ENCODE measurements around the gene ACOXL. TPM values are rescaled to one million over a fixed set of nuclear protein-coding genes. Genes with fewer than 3 reads are reported as not detected.

Gene ACOXL
- total RNA-seq, 5 donors from 2014 or later (not counting 1 experiment from before 2014, with no cell fraction given), result 0.10 TPM; not detected in 4

- Mint-ChIP-seq H3K4me1 (peaks cover 11 to 39% (median 12%) of the 10 kb centered on the region in 3 donors), H3K36me3 (peaks cover 47% of the 10 kb centered on the region), H3K27ac (no peak overlapping the region), H3K9me3 (no peaks in the 10 kb centered on the region), H3K27me3 (no peaks in the 10 kb centered on the region), H3K4me3 (no peak overlapping the region)
- H3K4me3 ChIP-seq (ENCODE audit: control insufficient read depth in 1 of 2, extremely low read depth in 1 of 2, low read length in 1 of 2), result no peak overlapping the region
- no peak overlapping the region for H3K27ac ChIP-seq (ENCODE audit: low read length)
- no peaks in the 10 kb centered on the region for H3K27me3 ChIP-seq (replicated peaks in 1 of 2; ENCODE audit: control insufficient read depth in 2 of 2, extremely low read depth in 1 of 2, insufficient read depth in 2 of 2, low read length in 1 of 2)
- CTCF ChIA-PET, result no interaction called here
- no peak for ATAC-seq (replicated peaks in 1 of 4)
- no CpG with 5 or more reads among the region's 7 CpGs for WGBS (ENCODE audit: insufficient coverage)
- H3K9me3 ChIP-seq, result no peaks in the 10 kb centered on the region
- DNase-seq, result no peak
- H3K4me1 ChIP-seq (ENCODE audit: control insufficient read depth in 1 of 2, extremely low read depth in 1 of 2, insufficient read depth in 2 of 2, low read length in 2 of 2), result peaks cover 0 to 8% of the 10 kb centered on the region in 2 experiments
- peaks cover 6 to 22% of the 10 kb centered on the region in 2 donors for H3K36me3 ChIP-seq (ENCODE audit: control insufficient read depth in 2 of 2, extremely low read depth in 1 of 2, insufficient read depth in 1 of 2, low read length in 1 of 2)
- POLR2A ChIA-PET, result interaction anchor here in 1 of 2 donors (0.7 kb wide), 1 partner anchor 20 kb away, joined by 3 read pairs; no protein-coding TSS in a partner anchor
Observed at GRCh38 chr2:111149882-111150455, 417.6 kb downstream of the ACOXL start.

- Mint-ChIP-seq H3K4me1 (peaks cover 30 to 48% (median 36%) of the 10 kb centered on the region in 3 donors), H3K4me3 (peak overlapping the region in 1 of 3 donors; percentile 2), H3K27me3 (no peaks in the 10 kb centered on the region), H3K36me3 (peaks cover 39% of the 10 kb centered on the region), H3K27ac (no peak overlapping the region), H3K9me3 (no peaks in the 10 kb centered on the region)
- Histone ChIP-seq H3K4me1 (ENCODE audit: control insufficient read depth in 1 of 2, extremely low read depth in 1 of 2, insufficient read depth in 2 of 2, low read length in 2 of 2) (peaks cover 17 to 41% of the 10 kb centered on the region in 2 experiments), H3K9me3 (no peaks in the 10 kb centered on the region), H3K36me3 (ENCODE audit: control insufficient read depth in 2 of 2, extremely low read depth in 1 of 2, insufficient read depth in 1 of 2, low read length in 1 of 2) (peaks cover 6 to 26% of the 10 kb centered on the region in 2 donors), H3K27me3 (replicated peaks in 1 of 2; ENCODE audit: control insufficient read depth in 2 of 2, extremely low read depth in 1 of 2, insufficient read depth in 2 of 2, low read length in 1 of 2) (no peaks in the 10 kb centered on the region), H3K4me3 (ENCODE audit: control insufficient read depth in 1 of 2, extremely low read depth in 1 of 2, low read length in 1 of 2) (no peak overlapping the region), H3K27ac (ENCODE audit: low read length) (no peak overlapping the region)
- DNase-seq, result no peak
- WGBS (ENCODE audit: insufficient coverage), result 89% methylated on average over 4 of the region's 6 CpGs
- ATAC-seq (replicated peaks in 1 of 4), result no peak
- ChIA-PET CTCF (no interaction called here), POLR2A (no interaction called here)
Observed at GRCh38 chr2:111154758-111155157, 422.4 kb downstream of the ACOXL start.

- H3K4me1 Mint-ChIP-seq, result peaks cover 38 to 52% (median 41%) of the 10 kb centered on the region in 3 donors
- POLR2A ChIA-PET, result no interaction called here
- H3K36me3 Mint-ChIP-seq, result peaks cover 38% of the 10 kb centered on the region
- H3K4me1 ChIP-seq (ENCODE audit: control insufficient read depth in 1 of 2, extremely low read depth in 1 of 2, insufficient read depth in 2 of 2, low read length in 2 of 2), result peaks cover 17 to 42% of the 10 kb centered on the region in 2 experiments
- no CpG with 5 or more reads among the region's 1 CpG for WGBS (ENCODE audit: insufficient coverage)
- DNase-seq, result no peak
- H3K27ac ChIP-seq (ENCODE audit: low read length), result no peak overlapping the region
- no peaks in the 10 kb centered on the region for H3K27me3 ChIP-seq (replicated peaks in 1 of 2; ENCODE audit: control insufficient read depth in 2 of 2, extremely low read depth in 1 of 2, insufficient read depth in 2 of 2, low read length in 1 of 2)
- H3K4me3 Mint-ChIP-seq, result no peak overlapping the region
- peaks cover 6 to 27% of the 10 kb centered on the region in 2 donors for H3K36me3 ChIP-seq (ENCODE audit: control insufficient read depth in 2 of 2, extremely low read depth in 1 of 2, insufficient read depth in 1 of 2, low read length in 1 of 2)
- H3K27ac Mint-ChIP-seq, result no peak overlapping the region
- no peak overlapping the region for H3K4me3 ChIP-seq (ENCODE audit: control insufficient read depth in 1 of 2, extremely low read depth in 1 of 2, low read length in 1 of 2)
- CTCF ChIA-PET, result no interaction called here
- no peak for ATAC-seq (replicated peaks in 1 of 4)
- no peaks in the 10 kb centered on the region for H3K9me3 ChIP-seq
- no peaks in the 10 kb centered on the region for H3K27me3 Mint-ChIP-seq
- no peaks in the 10 kb centered on the region for H3K9me3 Mint-ChIP-seq
Observed at GRCh38 chr2:111155610-111156009, 423.2 kb downstream of the ACOXL start.

- Histone ChIP-seq H3K4me3 (ENCODE audit: control insufficient read depth in 1 of 2, extremely low read depth in 1 of 2, low read length in 1 of 2) (no peak overlapping the region), H3K27me3 (replicated peaks in 1 of 2; ENCODE audit: control insufficient read depth in 2 of 2, extremely low read depth in 1 of 2, insufficient read depth in 2 of 2, low read length in 1 of 2) (no peaks in the 10 kb centered on the region), H3K9me3 (no peaks in the 10 kb centered on the region), H3K36me3 (ENCODE audit: control insufficient read depth in 2 of 2, extremely low read depth in 1 of 2, insufficient read depth in 1 of 2, low read length in 1 of 2) (peaks cover 6 to 26% of the 10 kb centered on the region in 2 donors), H3K4me1 (ENCODE audit: control insufficient read depth in 1 of 2, extremely low read depth in 1 of 2, insufficient read depth in 2 of 2, low read length in 2 of 2) (peaks cover 17 to 44% of the 10 kb centered on the region in 2 experiments), H3K27ac (ENCODE audit: low read length) (no peak overlapping the region)
- Mint-ChIP-seq H3K27ac (peak overlapping the region in 1 of 2 donors; percentile 79), H3K36me3 (peaks cover 37% of the 10 kb centered on the region), H3K9me3 (no peaks in the 10 kb centered on the region), H3K4me3 (peak overlapping the region in 1 of 3 donors; percentile 46), H3K27me3 (no peaks in the 10 kb centered on the region), H3K4me1 (peaks cover 41 to 52% (median 42%) of the 10 kb centered on the region in 3 donors)
- DNase-seq (no peak), ATAC-seq (replicated peaks in 1 of 4) (no peak)
- ChIA-PET CTCF (interaction anchor here in 1 of 2 donors (0.9 kb wide), 1 partner anchor 36 kb away, joined by 3 read pairs; the partner anchor contains the start of gene BCL2L11), POLR2A (no interaction called here)
- WGBS (ENCODE audit: insufficient coverage), result 88% methylated on average over 3 of the region's 8 CpGs
Observed at GRCh38 chr2:111156529-111156928, 424.2 kb downstream of the ACOXL start.

- ChIA-PET CTCF (interaction anchor here in 1 of 2 donors (0.9 kb wide), 1 partner anchor 37 kb away, joined by 3 read pairs; the partner anchor contains the start of gene BCL2L11), POLR2A (no interaction called here)
- WGBS (ENCODE audit: insufficient coverage), result no CpG with 5 or more reads among the region's 5 CpGs
- ATAC-seq (replicated peaks in 1 of 4) (peak in 3 of 4 experiments; percentile 26 to 82 (median 45)), DNase-seq (peak in 8 of 35 experiments; percentile 11 to 57 (median 22))
- peak overlapping the region in 1 of 2 donors; percentile 41 for H3K4me3 ChIP-seq (ENCODE audit: control insufficient read depth in 1 of 2, extremely low read depth in 1 of 2, low read length in 1 of 2)
- H3K9me3 ChIP-seq, result no peaks in the 10 kb centered on the region
- H3K4me3 Mint-ChIP-seq, result peak overlapping the region in 1 of 3 donors; percentile 46
- no peaks in the 10 kb centered on the region for H3K27me3 ChIP-seq (replicated peaks in 1 of 2; ENCODE audit: control insufficient read depth in 2 of 2, extremely low read depth in 1 of 2, insufficient read depth in 2 of 2, low read length in 1 of 2)
- no peak overlapping the region for H3K27ac ChIP-seq (ENCODE audit: low read length)
- H3K4me1 Mint-ChIP-seq, result peaks cover 46 to 52% (median 47%) of the 10 kb centered on the region in 3 donors
- H3K36me3 Mint-ChIP-seq, result peaks cover 34% of the 10 kb centered on the region
- H3K4me1 ChIP-seq (ENCODE audit: control insufficient read depth in 1 of 2, extremely low read depth in 1 of 2, insufficient read depth in 2 of 2, low read length in 2 of 2), result peaks cover 20 to 46% of the 10 kb centered on the region in 2 experiments
- no peaks in the 10 kb centered on the region for H3K9me3 Mint-ChIP-seq
- H3K27ac Mint-ChIP-seq, result peak overlapping the region in 1 of 2 donors; percentile 79
- H3K36me3 ChIP-seq (ENCODE audit: control insufficient read depth in 2 of 2, extremely low read depth in 1 of 2, insufficient read depth in 1 of 2, low read length in 1 of 2), result peaks cover 6 to 19% of the 10 kb centered on the region in 2 donors
- no peaks in the 10 kb centered on the region for H3K27me3 Mint-ChIP-seq
Observed at GRCh38 chr2:111157071-111157661, 424.8 kb downstream of the ACOXL start.

GRCh38 chr2:111157798-111158197 lies 425.4 kb downstream of the ACOXL start:
- peak in 5 of 35 experiments; percentile 7 to 47 (median 22) for DNase-seq
- Mint-ChIP-seq H3K27ac (no peak overlapping the region), H3K27me3 (no peaks in the 10 kb centered on the region), H3K36me3 (peaks cover 35% of the 10 kb centered on the region), H3K9me3 (no peaks in the 10 kb centered on the region), H3K4me3 (peak overlapping the region in 1 of 3 donors; percentile 46), H3K4me1 (peaks cover 52 to 57% (median 54%) of the 10 kb centered on the region in 3 donors)
- POLR2A ChIA-PET, result no interaction called here
- Histone ChIP-seq H3K27ac (ENCODE audit: low read length) (no peak overlapping the region), H3K4me3 (ENCODE audit: control insufficient read depth in 1 of 2, extremely low read depth in 1 of 2, low read length in 1 of 2) (peak overlapping the region in 1 of 2 donors; percentile 41), H3K27me3 (replicated peaks in 1 of 2; ENCODE audit: control insufficient read depth in 2 of 2, extremely low read depth in 1 of 2, insufficient read depth in 2 of 2, low read length in 1 of 2) (no peaks in the 10 kb centered on the region), H3K9me3 (no peaks in the 10 kb centered on the region), H3K4me1 (ENCODE audit: control insufficient read depth in 1 of 2, extremely low read depth in 1 of 2, insufficient read depth in 2 of 2, low read length in 2 of 2) (peaks cover 20 to 52% of the 10 kb centered on the region in 2 experiments), H3K36me3 (ENCODE audit: control insufficient read depth in 2 of 2, extremely low read depth in 1 of 2, insufficient read depth in 1 of 2, low read length in 1 of 2) (peaks cover 9 to 15% of the 10 kb centered on the region in 2 donors)
- ATAC-seq (replicated peaks in 1 of 4), result peak in 1 of 4 experiments; percentile 46
- CTCF ChIA-PET, result no interaction called here
- WGBS (ENCODE audit: insufficient coverage), result 75% methylated on average over 2 of the region's 2 CpGs
